GM12878 (cell line): ENCODE measurements around the gene GSTO1. TPM values are rescaled to one million over a fixed set of nuclear protein-coding genes. Genes with fewer than 3 reads are reported as not detected.

Experiments used
- ATAC-seq: fragments of 200-7000 bp; cut with Tn5 transposase; 3 replicates; pipeline ENCODE4 v1.9.1; 2020; ENCODE audit warnings: mild to moderate bottlenecking, moderate library complexity
- BruUV-seq: library from RNA; stranded (reverse); fragments of 400-500 nt; replicated peaks from 2 replicates; lab custom pipeline; 2021; lab: Mats Ljungman, UMichigan
- CTCF ChIA-PET: fragments of 300-600 bp; sonication (Branson Sonifier 250); formaldehyde crosslinking; extraction: SDS; loops from one replicate; lab custom pipeline; 2021; ENCODE audit warnings: inconsistent platforms; lab: Yijun Ruan, JAX
- POLR2A ChIA-PET: fragments of 350-600 bp; formaldehyde crosslinking; extraction: SDS; loops from one replicate; lab custom pipeline; 2021; ENCODE audit warnings: inconsistent platforms; lab: Charles Lee
- RAD21 ChIA-PET: fragments of 300-600 bp; sonication (Branson Sonifier 250); formaldehyde crosslinking; loops from one replicate; lab custom pipeline; 2023; ENCODE audit warnings: antibody characterized with exemption; ENCODE audit not compliant: unreplicated experiment; lab: Charles Lee
- SMC1A ChIA-PET: fragments of 300-600 bp; sonication (Branson Sonifier 250); formaldehyde crosslinking; loops from one replicate; lab custom pipeline; 2023; ENCODE audit not compliant: unreplicated experiment, uncharacterized antibody; lab: Charles Lee
- DNase-seq: peaks from one replicate; pipeline ENCODE4 v3.0.0-alpha.2; 2011; ENCODE audit warnings: low read depth, low spot score
- FAIRE-seq: peaks from 3 replicates; lab custom pipeline; 2011; peaks lifted over from hg19 to GRCh38; lab: Jason Lieb, UNC
- H2AFZ ChIP-seq: 2 replicates; pipeline ENCODE4 v1.6.0; 2011; ENCODE audit warnings: low read depth, low read length, control low read depth; ENCODE audit not compliant: control insufficient read depth
- H3K27ac ChIP-seq: 2 replicates; pipeline ENCODE4 v1.5.1; 2011; ENCODE audit warnings: control low read depth; ENCODE audit not compliant: control insufficient read depth, insufficient read depth
- H3K27me3 ChIP-seq, 2 experiments: replicated peaks in 1 of 2; 2 replicates each; pipeline versions ENCODE4 v1.6.0 to v1.6.1; 2011; ENCODE audit warnings: low read length in 1 of 2; ENCODE audit not compliant: control insufficient read depth in 2 of 2, insufficient read depth in 2 of 2
- H3K36me3 ChIP-seq, 2 experiments: 2 replicates each; pipeline ENCODE4 v1.5.1; 2011; ENCODE audit warnings: low read length in 1 of 2; ENCODE audit not compliant: control insufficient read depth in 2 of 2, insufficient read depth in 2 of 2
- H3K4me1 ChIP-seq: 2 replicates; pipeline ENCODE4 v1.6.1; 2011; ENCODE audit warnings: mild to moderate bottlenecking, low read length, moderate library complexity, mixed read lengths; ENCODE audit not compliant: control insufficient read depth, insufficient read depth
- H3K4me2 ChIP-seq: 2 replicates; pipeline ENCODE4 v1.6.0; 2011; ENCODE audit warnings: control low read depth; ENCODE audit not compliant: control insufficient read depth, insufficient read depth
- H3K4me3 ChIP-seq: fragments of 200-600 bp; sonication (generic); 2 replicates; pipeline ENCODE4 v1.5.1; 2016
- H3K79me2 ChIP-seq: 2 replicates; pipeline ENCODE4 v1.6.0; 2011; ENCODE audit warnings: low read length; ENCODE audit not compliant: control insufficient read depth, insufficient read depth
- H3K9ac ChIP-seq: 2 replicates; pipeline ENCODE4 v1.8.0; 2011; ENCODE audit warnings: low read length, control low read depth, mixed read lengths; ENCODE audit not compliant: control insufficient read depth, insufficient read depth
- H3K9me3 ChIP-seq: replicated peaks from 3 replicates; pipeline ENCODE4 v1.5.1; 2011; ENCODE audit warnings: mild to moderate bottlenecking, low read length; ENCODE audit not compliant: control insufficient read depth, insufficient read depth
- H4K20me1 ChIP-seq: 2 replicates; pipeline ENCODE4 v1.6.0; 2011; ENCODE audit not compliant: control insufficient read depth, insufficient read depth
- BACH1 ChIP-seq: fragments of 450-650 bp; IDR thresholded peaks from 2 replicates; pipeline ENCODE4 v1.6.1; 2017; ENCODE audit warnings: mild to moderate bottlenecking, borderline replicate concordance
- CHD2 ChIP-seq: IDR thresholded peaks from 2 replicates; pipeline ENCODE4 v1.6.1; 2011; ENCODE audit warnings: low read depth, low read length, improper control_type of control experiment, borderline replicate concordance
- CREM ChIP-seq: IDR thresholded peaks from 2 replicates; pipeline ENCODE4 v1.6.1; 2014; ENCODE audit warnings: antibody characterized with exemption, low read depth
- CUX1 ChIP-seq: IDR thresholded peaks from 2 replicates; pipeline ENCODE4 v1.6.1; 2012; ENCODE audit warnings: improper control_type of control experiment, low read depth, low read length; ENCODE audit not compliant: insufficient replicate concordance
- FOXK2 ChIP-seq: fragments of 450-650 bp; IDR thresholded peaks from 2 replicates; pipeline ENCODE4 v1.6.1; 2017; ENCODE audit warnings: mild to moderate bottlenecking, moderate library complexity
- MTA3 ChIP-seq: IDR thresholded peaks from 2 replicates; pipeline ENCODE4 v1.6.1; 2012; ENCODE audit warnings: low read length, inconsistent platforms, borderline replicate concordance
- NFIC ChIP-seq: IDR thresholded peaks from 2 replicates; pipeline ENCODE4 v1.6.1; 2012; ENCODE audit warnings: low read depth, mild to moderate bottlenecking, inconsistent platforms, low read length, moderate library complexity
- NR2C1 ChIP-seq: fragments of 450-650 bp; IDR thresholded peaks from 2 replicates; pipeline ENCODE4 v1.6.1; 2017; ENCODE audit warnings: antibody characterized with exemption, mild to moderate bottlenecking, moderate library complexity
- RCOR1 ChIP-seq: conservative IDR thresholded peaks from 2 replicates; pipeline ENCODE4 v1.6.1; 2012; ENCODE audit warnings: low read depth, low read length, improper control_type of control experiment
- SMAD1 ChIP-seq: fragments of 450-650 bp; IDR thresholded peaks from 2 replicates; pipeline ENCODE4 v1.6.1; 2018; ENCODE audit warnings: mild to moderate bottlenecking, low read depth; ENCODE audit not compliant: partially characterized antibody
- TCF7 ChIP-seq: IDR thresholded peaks from 2 replicates; pipeline ENCODE4 v1.6.1; 2014; ENCODE audit warnings: antibody characterized with exemption, borderline replicate concordance
- ZNF592 ChIP-seq: fragments of 450-650 bp; IDR thresholded peaks from 2 replicates; pipeline ENCODE4 v1.6.1; 2017; ENCODE audit warnings: mild to moderate bottlenecking, moderate library complexity
- WGBS: methylation state at CpG from one replicate; pipeline ENCODE4 v1.1.6; 2016; ENCODE audit warnings: low lambda C conversion rate; ENCODE audit not compliant: insufficient replicate concordance, insufficient coverage; ENCODE audit errors: missing lambda C conversion rate; 5-methylcytosine and 5-hydroxymethylcytosine counted together
- in situ Hi-C: fragments of 300-500 bp; cut with MboI; formaldehyde crosslinking; loops from 9 replicates; pipeline ENCODE4 v1.14.3; 2018; ENCODE audit warnings: mixed read lengths
- intact Hi-C: fragments of 100-400 bp; cut with micrococcal nuclease; formaldehyde crosslinking; loops from one replicate; pipeline ENCODE4 v1.14.2; 2022; ENCODE audit not compliant: unreplicated experiment
- polyA plus RNA-seq, 11 experiments: library from polyadenylated mRNA; depleted of rRNA in 4 of 11; unstranded in 6 of 11; stranded (reverse) in 5 of 11; fragments of >200 nt; fragmentation: Nextera tagmentation in 4 of 11; fragmentation: Illumina TruSeq in 1 of 11; extraction: Ambion mirVana in 4 of 11; extraction: Trizol in 1 of 11; gene quantifications; 1 replicate in 1 of 11; 2 replicates in 10 of 11; pipeline versions ENCODE4 v1.2.1 to v1.2.3, GENCODE V29; 2011 to 2016; ENCODE audit warnings: inconsistent platforms in 2 of 11, missing spikeins in 2 of 11, low read depth in 1 of 11
- total RNA-seq, 4 experiments: library from RNA; depleted of rRNA in 3 of 4; stranded (reverse); fragments of >200 nt in 3 of 4; fragmentation: Illumina TruSeq in 1 of 4; extraction: Trizol in 1 of 4; gene quantifications; 2 replicates each; pipeline versions ENCODE4 v1.2.1 to v1.2.3, GENCODE V29; 2013 to 2021

GSTO1 gene
- total and polyA plus RNA-seq, 10 of the 15 experiments (the other 5 are each of a cell fraction or from before 2014, with no cell fraction given), result 53.1 to 197 (median 112) TPM

DNA sequence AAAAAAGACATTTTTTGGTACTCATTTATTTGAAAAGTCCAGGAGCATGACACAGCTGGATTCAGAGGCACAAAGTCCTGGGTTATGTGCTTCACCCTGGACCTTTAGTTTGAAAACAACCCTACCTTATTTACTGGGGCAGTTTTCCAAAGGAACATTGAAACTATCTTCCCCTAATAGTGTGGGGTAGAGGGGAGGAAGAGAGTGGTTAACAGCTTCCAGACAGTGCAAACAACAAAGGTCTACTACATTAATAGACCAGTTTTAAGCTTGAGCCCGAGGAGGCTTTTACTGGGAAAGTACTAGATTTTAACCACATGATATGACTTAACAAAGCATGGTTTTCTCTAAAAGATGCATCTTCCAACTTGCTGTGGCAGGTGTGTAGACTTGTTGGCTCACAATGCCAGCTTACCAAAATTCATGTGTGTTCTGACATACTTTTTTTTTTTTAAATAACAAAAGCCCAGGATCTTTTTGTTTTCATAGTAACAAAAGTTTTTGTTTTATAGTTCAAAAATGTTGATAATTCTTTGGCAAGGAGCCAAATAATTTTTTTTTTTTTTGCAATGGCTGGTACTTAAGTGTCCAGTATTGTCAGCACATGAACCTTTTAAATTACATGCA lies 1.8 kb downstream of the GSTO1 start:
- Histone ChIP-seq H3K27me3 (no peaks in the 10 kb centered on the region), H2AFZ (no peak overlapping the region), H3K9me3 (no peaks in the 10 kb centered on the region), H3K4me3 (peak overlapping the region; percentile 81), H4K20me1 (no peaks in the 10 kb centered on the region), H3K36me3 (peaks cover 0 to 24% of the 10 kb centered on the region in 2 experiments; a peak in 3 of 4 replicates), H3K4me1 (peaks cover 8% of the 10 kb centered on the region), H3K79me2 (peaks cover 45% of the 10 kb centered on the region), H3K27ac (peak overlapping the region; percentile 33; the same call in 1 of the 2 replicates), H3K9ac (peak overlapping the region; percentile 92; the same call in 1 of the 2 replicates), H3K4me2 (peak overlapping the region; percentile 82)
- intact Hi-C loops, result no loop called here
- ChIA-PET SMC1A (interaction anchor here (0.7 to 7.3 kb wide), 8 partner anchors 9 to 368 kb away, joined by 3 to 30 read pairs (median 4); partner anchors contain the start of gene GSTO2), CTCF (interaction anchor here (0.7 to 13.2 kb wide), 8 partner anchors 11 to 570 kb away, joined by 5 to 105 read pairs (median 6); partner anchors contain the start of gene CFAP58), POLR2A (interaction anchor here (0.8 to 4.8 kb wide), 4 partner anchors 11 to 335 kb away, joined by 3 to 36 read pairs (median 4); partner anchors contain the start of gene GSTO2), RAD21 (interaction anchor here (1.3 to 3.9 kb wide), 2 partner anchors 17 to 132 kb away, joined by 3 to 24 read pairs; no protein-coding TSS in a partner anchor)
- DNase-seq, result no peak
- ATAC-seq, result peak; percentile 27
- FAIRE-seq, result peak; percentile 23
- in situ Hi-C loops, result no loop called here
- BruUV-seq, result no TSS peak
- WGBS, result 0% methylated on average over 1 of the region's 1 CpG
- TF ChIP-seq CHD2 (no peak), MTA3 (no peak), SMAD1 (peak; percentile 90), BACH1 (no peak), NFIC (no peak), NR2C1 (no peak), TCF7 (no peak), FOXK2 (no peak), CREM (no peak), CUX1 (no peak), RCOR1 (no peak), ZNF592 (no peak)
